Upper lobe of right lung (tissue), 1 donor: ENCODE results near the gene CBLIF. TPM values are rescaled to one million over a fixed set of nuclear protein-coding genes. Genes with fewer than 3 reads are reported as not detected.

Experiments
- ATAC-seq: fragments of 200-7000 bp; cut with Tn5 transposase; one replicate; pipeline ENCODE4 v1.9.1; 2020; ENCODE audit warnings: mild to moderate bottlenecking, moderate library complexity
- DNase-seq: peaks from one replicate; pipeline ENCODE4 v3.0.0-alpha.2; 2020
- H3K27ac ChIP-seq: fragments of 200-600 bp; one replicate; pipeline ENCODE4 v1.8.0; 2022
- H3K27me3 ChIP-seq: fragments of 200-600 bp; one replicate; pipeline ENCODE4 v1.8.0; 2022; ENCODE audit warnings: mild to moderate bottlenecking
- H3K36me3 ChIP-seq: fragments of 200-600 bp; one replicate; pipeline ENCODE4 v1.8.0; 2022
- H3K4me1 ChIP-seq: fragments of 200-600 bp; one replicate; pipeline ENCODE4 v1.8.0; 2022
- H3K4me3 ChIP-seq: fragments of 200-600 bp; one replicate; pipeline ENCODE4 v1.8.0; 2022; ENCODE audit warnings: mild to moderate bottlenecking
- H3K9me3 ChIP-seq: fragments of 200-600 bp; one replicate; pipeline ENCODE4 v1.8.0; 2022
- CTCF ChIP-seq: fragments of 200-600 bp; IDR thresholded peaks from one replicate; pipeline ENCODE4 v1.8.0; 2022; ENCODE audit warnings: antibody characterized with exemption
- intact Hi-C: fragments of 100-400 bp; cut with DNase I; formaldehyde crosslinking; loops from one replicate; pipeline ENCODE4 v1.11.0; 2022
- total RNA-seq: library from RNA; stranded (reverse); fragmentation: NEBNext Ultra II Directional; extraction: Animal tissue kit (Norgen Biotek cat#: 25700); gene quantifications from one replicate; pipeline ENCODE4 v1.2.1, GENCODE V29; 2021
- donor health status: DM: no; HTN: yes; CAD: no; lungs with severe emphysema.

Gene CBLIF
- total RNA-seq, 1 donor from 2014 or later = not detected

- ATAC-seq = no peak
- no peak for DNase-seq
- intact Hi-C loops = no loop called here
- no peak within 1 kb of the TSS for H3K4me3 ChIP-seq
- H3K9me3 ChIP-seq = no peaks in the 10 kb centered on the region
- no peak within 1 kb of the TSS for H3K27ac ChIP-seq
- no peaks in the 10 kb centered on the region for H3K36me3 ChIP-seq
- no peaks in the 10 kb centered on the region for H3K4me1 ChIP-seq
- no peak for TF ChIP-seq CTCF
- H3K27me3 ChIP-seq = no peaks in the 10 kb centered on the region
Observed at GRCh38 chr11:59878575-59878974, 33.3 kb upstream of the CBLIF start, which contains the start of gene OOSP3. OOSP3 (plus strand) TSS chr11:59878782; CDS start chr11:59878809, 27 bp downstream.

DNA sequence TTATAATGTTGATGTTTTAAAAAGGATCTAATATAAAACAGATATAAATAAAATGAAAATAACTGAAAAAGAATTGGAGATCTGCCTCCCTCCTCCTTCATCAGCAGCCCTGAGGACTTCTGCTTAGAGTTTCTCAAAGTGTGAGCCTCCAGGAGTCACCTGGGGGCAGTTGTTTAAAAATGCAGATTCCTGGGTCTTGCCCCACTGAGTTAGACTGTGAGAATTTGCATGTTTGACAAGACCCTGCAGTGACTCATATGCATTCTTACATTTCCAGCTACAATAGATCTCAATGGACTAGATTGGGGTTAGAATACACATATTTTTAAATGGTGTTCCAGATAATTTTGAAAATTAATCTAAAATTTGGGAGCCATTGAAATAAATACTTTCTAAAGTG, 32.5 kb upstream of the CBLIF start:
- H3K4me3 ChIP-seq = no peak overlapping the region
- no peak overlapping the region for H3K27ac ChIP-seq
- H3K36me3 ChIP-seq = no peaks in the 10 kb centered on the region
- no peak for TF ChIP-seq CTCF
- H3K27me3 ChIP-seq = no peaks in the 10 kb centered on the region
- H3K4me1 ChIP-seq = no peaks in the 10 kb centered on the region
- ATAC-seq = no peak
- DNase-seq = no peak
- intact Hi-C loops = no loop called here
- no peaks in the 10 kb centered on the region for H3K9me3 ChIP-seq

DNA sequence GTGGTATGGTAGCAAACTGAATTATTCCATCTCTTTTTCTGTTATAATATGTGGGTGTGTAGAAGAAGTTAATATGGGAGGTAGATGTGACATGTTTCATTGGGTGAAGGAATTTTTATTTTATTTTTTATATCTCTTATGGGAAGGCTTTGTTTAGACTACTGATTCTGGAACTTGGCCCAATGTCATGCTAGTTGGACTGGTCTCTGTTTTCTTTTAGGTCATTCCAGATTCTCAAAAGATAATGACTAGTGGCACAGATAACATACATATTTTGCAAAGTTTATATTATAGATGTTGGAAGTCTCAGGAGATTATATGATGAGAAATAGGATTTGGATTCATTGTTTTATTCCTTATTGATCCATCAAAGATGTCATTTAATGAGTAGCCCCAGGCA, 32.0 kb upstream of the CBLIF start:
- Histone ChIP-seq H3K9me3 (no peaks in the 10 kb centered on the region), H3K27me3 (no peaks in the 10 kb centered on the region), H3K4me1 (no peaks in the 10 kb centered on the region), H3K4me3 (no peak overlapping the region), H3K36me3 (no peaks in the 10 kb centered on the region), H3K27ac (no peak overlapping the region)
- intact Hi-C loops = no loop called here
- no peak for ATAC-seq
- TF ChIP-seq CTCF = no peak
- DNase-seq = no peak

DNA sequence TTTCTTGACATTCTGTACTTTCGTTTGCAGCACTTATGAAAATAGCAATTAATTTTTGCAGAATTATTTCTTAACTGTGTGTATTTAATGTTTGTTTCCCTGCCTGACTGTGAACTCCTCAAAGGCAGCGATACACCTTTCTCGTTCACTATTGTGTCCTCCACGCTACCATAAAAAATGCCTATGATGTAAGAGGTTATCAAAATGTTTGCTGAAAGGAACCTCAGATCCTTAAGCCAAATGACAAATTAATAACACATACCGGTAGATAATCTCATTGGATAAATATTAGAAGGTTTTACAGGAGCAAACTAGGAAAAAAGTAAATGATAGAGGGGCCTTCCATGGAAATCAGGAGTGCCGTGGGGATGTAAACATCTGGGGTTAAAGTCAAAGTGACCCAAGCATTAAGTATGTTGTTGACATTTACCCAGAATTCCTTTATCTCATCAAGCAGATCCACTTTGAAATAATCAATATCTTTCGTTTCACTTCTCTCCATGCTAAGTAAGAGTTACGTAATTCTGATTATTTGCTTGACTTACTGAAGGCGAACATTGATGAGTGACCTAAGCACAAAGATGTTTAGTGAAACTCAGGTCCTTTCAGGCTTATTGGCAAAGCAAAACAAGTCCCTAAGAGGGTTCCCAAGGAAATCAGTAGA, 30.7 kb upstream of the CBLIF start:
- Histone ChIP-seq H3K27me3 (no peaks in the 10 kb centered on the region), H3K27ac (no peak overlapping the region), H3K36me3 (no peaks in the 10 kb centered on the region), H3K4me3 (no peak overlapping the region), H3K4me1 (no peaks in the 10 kb centered on the region), H3K9me3 (peaks cover 2% of the 10 kb centered on the region)
- DNase-seq (no peak), ATAC-seq (no peak)
- intact Hi-C loops = no loop called here
- no peak for TF ChIP-seq CTCF

DNA sequence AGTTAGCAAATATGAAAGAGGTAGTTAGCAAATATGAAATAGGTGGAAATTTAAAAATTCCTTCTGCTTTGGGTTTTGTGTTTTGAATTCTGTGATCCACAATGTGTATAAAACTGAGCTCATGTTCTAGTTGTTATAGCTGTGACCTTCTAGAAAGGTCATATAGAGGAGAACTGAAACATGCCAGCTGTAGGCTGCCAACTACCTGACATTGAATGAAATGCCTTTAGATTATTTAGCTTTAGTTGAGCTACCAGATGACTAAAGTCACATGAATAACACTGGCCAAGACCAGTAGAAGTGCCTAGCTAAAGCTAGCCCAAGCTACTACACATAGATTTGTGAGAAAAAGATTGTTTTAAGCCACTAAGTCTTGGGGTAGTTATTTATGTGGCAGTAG, 26.8 kb upstream of the CBLIF start:
- H3K4me3 ChIP-seq = no peak overlapping the region
- DNase-seq = no peak
- no peaks in the 10 kb centered on the region for H3K27me3 ChIP-seq
- no peaks in the 10 kb centered on the region for H3K4me1 ChIP-seq
- peaks cover 6% of the 10 kb centered on the region for H3K9me3 ChIP-seq
- ATAC-seq = no peak
- intact Hi-C loops = no loop called here
- TF ChIP-seq CTCF = no peak
- H3K27ac ChIP-seq = no peak overlapping the region
- no peaks in the 10 kb centered on the region for H3K36me3 ChIP-seq

GRCh38 chr11:59867946-59868345, 22.6 kb upstream of the CBLIF start:
- Histone ChIP-seq H3K27ac (no peak overlapping the region), H3K27me3 (no peaks in the 10 kb centered on the region), H3K36me3 (no peaks in the 10 kb centered on the region), H3K4me1 (no peaks in the 10 kb centered on the region), H3K9me3 (peaks cover 6% of the 10 kb centered on the region), H3K4me3 (no peak overlapping the region)
- ATAC-seq (no peak), DNase-seq (no peak)
- TF ChIP-seq CTCF = no peak
- intact Hi-C loops = no loop called here
